ENCODE data around the gene RAD51B.

The RAD51B gene

DNA sequence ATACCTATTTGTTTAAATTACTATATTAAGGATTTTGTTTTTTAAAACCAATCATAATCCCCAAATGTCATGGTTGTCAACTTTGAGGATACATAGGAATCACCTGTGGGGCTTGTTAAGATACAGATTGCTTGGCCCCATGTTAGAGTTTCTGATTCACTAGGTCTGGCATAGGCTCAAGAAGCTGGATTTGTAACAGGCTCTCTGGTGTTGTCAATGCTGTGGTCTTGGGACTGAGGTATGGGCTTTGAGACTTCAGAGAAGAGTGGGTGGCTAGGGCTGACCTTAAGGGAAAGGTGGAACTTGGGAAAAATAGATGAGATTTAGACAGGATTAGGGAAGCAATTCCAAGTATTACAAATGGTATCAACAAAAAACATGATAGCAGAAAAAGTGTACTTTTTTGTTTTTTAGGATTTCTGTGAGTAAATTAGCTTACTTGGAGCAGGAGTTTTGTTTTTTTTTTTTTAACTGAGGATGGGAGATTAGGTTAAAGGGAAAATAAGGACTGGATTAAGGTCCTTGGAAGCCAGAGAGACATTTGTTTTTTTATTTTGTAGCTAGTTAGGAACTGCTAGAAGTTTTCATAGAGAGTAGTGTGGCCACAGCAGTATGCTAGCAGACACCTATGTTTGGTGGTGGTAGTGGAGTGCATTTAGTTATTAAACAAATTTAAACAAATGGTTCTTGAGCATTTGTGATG is 88.6 kb downstream of the RAD51B start:
- DNase-seq: no peak

DNA sequence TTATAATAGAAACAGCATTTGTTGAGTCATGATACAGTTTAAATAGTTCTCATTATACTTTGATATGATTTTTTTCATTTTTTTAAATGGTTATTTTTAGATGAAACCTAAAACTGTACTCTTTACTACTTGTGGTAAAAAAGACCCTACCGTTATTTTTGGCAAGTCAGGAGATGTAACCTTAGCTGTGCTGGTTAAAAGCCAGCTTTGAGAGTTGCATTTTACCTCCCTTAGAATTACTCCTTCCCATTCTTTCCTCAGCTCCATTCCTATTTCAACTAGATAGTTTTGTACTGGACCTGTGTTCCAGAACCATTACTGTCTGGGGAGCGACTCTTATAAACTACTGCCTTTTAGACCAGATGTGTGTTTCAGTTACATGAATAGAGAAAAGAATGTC is 92.0 kb downstream of the RAD51B start:
- no peak for DNase-seq

DNA sequence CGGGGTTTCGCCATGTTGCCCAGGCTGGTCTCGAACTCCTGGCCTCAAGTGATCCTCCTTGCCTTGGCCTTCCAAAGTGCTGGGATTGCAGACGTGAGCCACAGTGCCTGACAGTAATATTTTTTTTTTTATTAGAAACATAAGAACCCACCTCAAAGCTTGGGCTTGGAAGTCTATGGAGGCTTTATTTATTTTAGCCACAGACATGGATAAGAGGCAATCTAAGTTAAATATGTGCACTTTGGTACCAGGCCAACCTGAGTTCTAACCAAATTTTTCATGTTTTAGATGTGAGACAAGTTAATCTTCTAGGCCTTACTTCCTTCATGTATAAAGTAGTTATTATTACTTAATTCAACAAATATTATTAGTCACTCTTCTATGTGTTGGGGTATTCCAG is 96.9 kb downstream of the RAD51B start:
- DNase-seq: no peak

GRCh38 chr14:67917006-67917405 is 97.4 kb downstream of the RAD51B start:
- DNase-seq: no peak

GRCh38 chr14:67918838-67919237 is 99.3 kb downstream of the RAD51B start:
- no peak for DNase-seq

- no peak for DNase-seq
Observed at GRCh38 chr14:67919259-67920032, 99.9 kb downstream of the RAD51B start.

- DNase-seq: no peak
Observed at GRCh38 chr14:67926821-67927220, 107.2 kb downstream of the RAD51B start.

DNA sequence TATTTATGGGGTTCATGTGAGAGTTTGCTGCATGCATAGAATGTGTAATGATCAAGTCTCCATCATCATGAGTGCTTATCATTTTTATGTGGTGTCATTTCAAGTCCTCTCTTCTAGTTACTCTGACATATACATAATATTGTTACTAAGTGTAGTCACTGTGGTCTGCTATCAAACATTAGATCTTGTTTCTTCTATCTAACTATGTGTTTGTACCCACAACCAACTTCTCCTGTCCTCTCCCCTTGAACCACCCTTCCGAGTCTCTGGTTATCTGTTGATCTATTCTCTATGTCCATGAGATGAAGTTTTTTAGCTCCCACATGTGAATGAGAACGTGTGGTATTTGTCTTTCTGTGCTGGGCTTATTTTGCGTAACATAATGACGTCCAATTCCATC is 107.7 kb downstream of the RAD51B start:
- no peak for DNase-seq

- DNase-seq: no peak
Observed at GRCh38 chr14:67928375-67928774, 108.8 kb downstream of the RAD51B start.

- no peak for DNase-seq
Observed at GRCh38 chr14:67932708-67933246, 113.2 kb downstream of the RAD51B start.

- DNase-seq: no peak
Observed at GRCh38 chr14:67933266-67933665, 113.7 kb downstream of the RAD51B start.

DNA sequence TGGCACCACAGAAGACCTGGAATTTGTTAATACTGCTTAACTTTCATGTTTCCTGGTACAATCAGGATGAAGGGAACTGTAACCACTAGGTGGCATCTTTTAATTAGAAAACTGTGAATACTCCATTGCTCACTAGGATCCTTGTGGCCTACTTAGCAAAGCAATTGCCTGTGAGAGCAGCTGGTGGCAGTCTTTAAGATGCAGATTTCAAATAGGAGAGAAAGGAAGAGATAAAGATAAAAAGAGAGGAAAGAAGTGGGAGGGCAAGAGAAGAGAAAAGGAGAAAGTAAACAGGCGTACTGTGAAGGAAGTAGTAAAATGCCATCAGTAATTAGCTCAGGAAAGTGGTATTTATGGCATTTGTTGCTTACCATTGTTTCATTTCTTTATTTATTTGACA is 114.5 kb downstream of the RAD51B start:
- peak; percentile 26 to 52 for DNase-seq

GRCh38 chr14:67934862-67935261 is 115.3 kb downstream of the RAD51B start:
- no peak for DNase-seq

DNA sequence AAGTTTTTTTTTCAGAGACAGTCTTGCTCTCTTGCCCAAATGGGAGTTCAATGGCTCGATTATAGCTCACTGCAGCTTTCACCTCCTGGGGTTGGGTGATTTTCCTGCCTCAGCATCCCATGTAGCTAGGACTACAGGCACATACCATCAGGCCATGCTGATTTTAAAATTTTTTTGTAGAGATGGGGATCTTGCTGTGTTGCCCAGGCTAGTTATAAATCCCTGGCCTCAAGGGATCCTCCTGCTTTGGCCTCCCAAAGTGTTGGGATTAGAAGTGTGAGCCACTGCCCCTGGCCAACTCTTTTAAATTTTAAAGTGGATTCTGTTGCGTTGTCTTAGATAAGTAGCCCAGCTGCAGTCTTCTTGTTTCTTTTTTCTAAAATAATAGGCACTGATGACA is 115.8 kb downstream of the RAD51B start:
- no peak for DNase-seq

DNA sequence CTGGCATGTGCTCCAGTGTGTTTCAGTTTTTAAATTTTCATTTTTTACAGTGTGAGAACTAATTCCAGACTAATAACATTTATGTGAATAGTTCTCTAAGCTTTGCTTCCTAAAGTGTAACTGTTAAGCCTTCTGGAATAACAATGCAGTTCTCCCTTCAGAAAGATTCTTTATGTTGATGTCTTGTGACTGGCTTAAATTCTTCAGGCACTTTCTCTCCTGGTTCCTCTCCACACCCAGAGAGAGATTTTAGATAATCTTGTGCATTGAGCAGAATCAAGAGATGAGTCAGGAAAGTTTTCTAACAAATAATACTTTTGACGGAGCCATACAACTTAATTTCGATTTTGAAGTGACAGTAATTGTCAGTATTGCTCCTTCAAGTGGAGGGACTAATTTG is 118.5 kb downstream of the RAD51B start:
- no peak for DNase-seq

DNA sequence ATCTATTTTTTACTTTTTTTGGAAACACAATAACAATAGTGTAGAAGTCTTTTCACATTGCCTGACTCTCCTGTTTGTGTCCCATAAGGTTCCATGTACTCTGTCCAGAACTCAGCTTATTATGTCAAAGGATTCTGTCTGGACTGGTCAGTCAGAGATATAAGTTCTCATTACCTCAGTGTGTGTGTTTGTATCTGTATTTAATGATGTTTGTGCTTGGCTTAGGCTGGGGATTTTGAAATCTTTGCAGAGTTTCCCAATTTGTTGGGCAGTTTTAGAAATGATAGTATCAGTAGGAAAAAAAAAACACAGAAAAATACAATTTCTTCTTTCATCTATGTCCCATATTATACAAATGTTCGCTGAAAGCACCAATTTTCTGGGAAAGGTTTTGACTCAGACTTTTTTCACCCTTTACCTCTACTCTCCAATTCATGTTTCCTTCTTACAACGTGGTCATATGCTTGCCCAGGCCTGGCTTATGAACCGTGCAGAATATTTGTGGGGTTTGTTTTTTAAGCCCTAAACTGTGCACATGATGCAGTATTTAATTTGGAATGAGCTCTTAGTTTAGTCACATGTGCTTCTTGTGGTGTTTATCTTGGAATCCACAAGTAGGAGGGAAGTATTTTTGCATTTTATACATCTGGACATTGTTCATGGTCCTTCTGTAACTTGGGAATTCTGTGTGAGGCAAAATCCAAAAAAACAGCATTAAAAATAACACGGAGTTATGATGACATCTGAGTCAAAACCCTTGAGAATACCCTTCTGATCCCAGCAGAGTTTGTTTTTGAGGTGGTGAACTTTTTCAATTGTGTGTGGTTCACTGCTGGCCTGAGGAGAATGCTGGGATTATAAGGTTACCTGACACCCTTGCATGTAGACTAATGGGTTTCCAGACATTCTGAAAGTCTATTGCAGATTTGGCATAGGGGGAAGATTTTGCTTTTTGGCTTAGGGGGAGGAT is 121.2 kb downstream of the RAD51B start:
- no peak for DNase-seq

DNA sequence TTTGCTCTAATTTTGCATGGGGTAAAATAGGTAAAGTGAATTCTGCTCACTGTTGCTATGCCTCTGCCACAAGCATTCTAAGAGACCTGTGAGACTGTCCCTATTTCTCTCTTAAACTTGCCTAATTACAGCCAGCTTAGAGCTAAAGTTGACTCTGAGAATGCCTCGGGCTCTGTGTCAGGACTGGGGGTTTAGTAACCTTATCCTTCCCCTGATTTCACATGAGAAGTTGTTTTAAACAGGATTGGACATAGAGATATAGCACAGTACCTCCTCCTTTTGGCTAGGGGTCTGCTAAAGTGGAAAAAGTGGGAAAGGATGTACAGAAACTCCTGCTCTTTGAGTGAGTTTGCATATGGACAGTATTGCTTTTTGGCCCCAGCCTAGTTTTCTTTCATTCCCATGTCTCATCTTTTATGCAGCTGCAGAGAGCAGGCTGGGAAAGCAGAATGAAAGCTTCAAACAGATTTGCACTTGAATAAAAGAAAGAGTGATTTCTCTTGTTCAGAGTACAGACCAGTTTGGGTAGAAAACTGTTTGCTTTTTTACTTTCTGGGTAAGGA is 122.0 kb downstream of the RAD51B start:
- DNase-seq: no peak

- DNase-seq: no peak
Observed at GRCh38 chr14:67942080-67942710, 122.6 kb downstream of the RAD51B start.

- peak; percentile 76 to 81 for DNase-seq
Observed at GRCh38 chr14:67943947-67944346, 124.4 kb downstream of the RAD51B start.

DNA sequence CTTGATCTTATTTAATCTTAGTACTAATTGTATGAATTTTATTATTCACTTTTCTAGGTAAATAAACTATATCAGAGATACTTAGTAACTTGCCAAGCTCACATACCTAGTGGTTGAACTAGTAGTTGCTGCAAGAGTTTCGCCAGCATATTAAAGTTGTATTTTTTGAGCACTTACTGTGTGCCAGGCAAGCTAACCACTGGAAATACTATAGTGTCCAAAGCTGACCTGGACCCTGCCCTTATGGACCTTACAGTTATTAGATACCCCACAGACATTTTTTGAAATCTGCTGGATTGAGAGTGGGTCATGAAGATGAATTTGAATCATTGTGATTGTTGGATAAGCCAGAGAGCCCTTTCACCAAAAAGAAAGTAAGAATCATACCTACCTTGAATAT is 125.0 kb downstream of the RAD51B start:
- DNase-seq: no peak

DNA sequence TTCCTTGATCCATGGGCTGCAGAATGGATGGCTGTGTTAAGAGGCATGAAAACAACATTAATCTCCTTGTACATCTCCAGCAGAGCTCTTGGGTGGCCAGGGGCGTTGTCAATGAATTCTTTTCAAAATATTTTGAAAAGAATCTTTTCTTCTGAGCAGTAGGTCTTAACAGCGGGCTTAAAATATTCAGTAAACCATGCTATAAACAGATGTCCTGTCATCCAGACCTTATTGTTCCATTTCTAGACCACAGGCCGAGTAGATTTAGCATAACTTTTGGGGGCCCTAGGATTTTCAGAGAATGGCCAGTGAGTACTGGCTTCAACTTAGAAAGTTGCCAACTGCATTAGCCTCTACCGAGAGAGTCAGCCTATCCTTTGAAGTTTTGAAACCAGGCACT is 130.2 kb downstream of the RAD51B start:
- no peak for DNase-seq

- no peak for DNase-seq
Observed at GRCh38 chr14:67950386-67950785, 130.8 kb downstream of the RAD51B start.

All from NCI-H2081 (cell line).